GM23248 (cell line): ENCODE results near the gene NTNG1. TPM values are rescaled to one million over a fixed set of nuclear protein-coding genes. Genes with fewer than 3 reads are reported as not detected.

ENCODE experiments used
- DNase-seq: peaks from one replicate; pipeline ENCODE4 v3.0.0-alpha.2; 2015
- H2AFZ ChIP-seq: fragments of 200-600 bp; sonication (generic); 2 replicates; pipeline ENCODE4 v1.6.1; 2016; ENCODE audit warnings: antibody characterized with exemption
- H3F3A ChIP-seq: fragments of 200-600 bp; sonication (generic); 2 replicates; pipeline ENCODE4 v1.6.1; 2016; ENCODE audit warnings: mild to moderate bottlenecking, antibody characterized with exemption, mixed run types; ENCODE audit not compliant: insufficient read depth
- H3K27ac ChIP-seq: fragments of 200-600 bp; sonication (generic); 2 replicates; pipeline ENCODE4 v1.5.1; 2016; ENCODE audit warnings: mild to moderate bottlenecking
- H3K27me3 ChIP-seq: fragments of 200-600 bp; sonication (generic); replicated peaks from 2 replicates; pipeline ENCODE4 v1.6.1; 2016; ENCODE audit warnings: mild to moderate bottlenecking; ENCODE audit not compliant: insufficient read depth
- H3K36me3 ChIP-seq: fragments of 200-600 bp; sonication (generic); 2 replicates; pipeline ENCODE4 v1.6.1; 2016; ENCODE audit warnings: low read depth, mild to moderate bottlenecking
- H3K4me1 ChIP-seq: fragments of 200-600 bp; sonication (generic); 2 replicates; pipeline ENCODE4 v1.6.1; 2016; ENCODE audit warnings: mild to moderate bottlenecking; ENCODE audit not compliant: insufficient read depth
- H3K4me2 ChIP-seq: fragments of 200-600 bp; sonication (generic); one replicate; pipeline ENCODE4 v1.6.1; 2016; ENCODE audit warnings: mild to moderate bottlenecking; ENCODE audit not compliant: unreplicated experiment
- H3K4me3 ChIP-seq: fragments of 200-600 bp; sonication (generic); 2 replicates; pipeline ENCODE4 v1.5.1; 2016; ENCODE audit warnings: mild to moderate bottlenecking
- H3K79me2 ChIP-seq: fragments of 200-600 bp; sonication (generic); 2 replicates; pipeline ENCODE4 v1.6.1; 2016; ENCODE audit warnings: mild to moderate bottlenecking; ENCODE audit not compliant: insufficient read depth
- H3K9ac ChIP-seq: fragments of 200-600 bp; sonication (generic); 2 replicates; pipeline ENCODE4 v1.6.1; 2016; ENCODE audit warnings: mild to moderate bottlenecking
- H3K9me2 ChIP-seq: fragments of 200-600 bp; sonication (generic); 2 replicates; pipeline ENCODE4 v1.6.1; 2016; ENCODE audit warnings: mixed run types, mild to moderate bottlenecking, moderate library complexity; ENCODE audit not compliant: insufficient read depth
- H3K9me3 ChIP-seq: fragments of 200-600 bp; sonication (generic); one replicate; pipeline ENCODE4 v1.6.1; 2017; ENCODE audit warnings: low read depth
- H4K20me1 ChIP-seq: fragments of 200-600 bp; sonication (generic); 2 replicates; pipeline ENCODE4 v1.6.0; 2016; ENCODE audit not compliant: insufficient read depth
- EZH2 ChIP-seq: fragments of 200-600 bp; sonication (generic); IDR thresholded peaks from 2 replicates; pipeline ENCODE4 v1.6.1; 2018; ENCODE audit warnings: antibody characterized with exemption, mild to moderate bottlenecking; ENCODE audit not compliant: insufficient read depth, poor library complexity, severe bottlenecking
- EZH2phosphoT487 ChIP-seq: fragments of 200-600 bp; sonication (generic); IDR thresholded peaks from 2 replicates; pipeline ENCODE4 v1.6.1; 2018; ENCODE audit warnings: antibody characterized with exemption, moderate library complexity, mild to moderate bottlenecking, low read depth; ENCODE audit not compliant: insufficient read depth
- WGBS, 2 experiments: methylation state at CpG; one replicate each; pipeline ENCODE4 v1.1.6; 2015 to 2017; ENCODE audit warnings: low lambda C conversion rate in 2 of 2, low coverage in 1 of 2; ENCODE audit errors: missing lambda C conversion rate in 2 of 2; 5-methylcytosine and 5-hydroxymethylcytosine counted together
- in situ Hi-C: fragments of 300-500 bp; cut with MboI; formaldehyde crosslinking; loops from 2 replicates; pipeline ENCODE4 v1.15.0; 2020
- polyA plus RNA-seq: library from polyadenylated mRNA; unstranded; fragments of >200 nt; fragmentation: Nextera tagmentation; extraction: Ambion mirVana; gene quantifications from 2 replicates; pipeline ENCODE4 v1.2.1, GENCODE V29; 2016
- total RNA-seq: library from RNA; depleted of rRNA; stranded (reverse); fragments of >200 nt; shearing (Covaris generic); gene quantifications from 2 replicates; pipeline ENCODE4 v1.2.3, GENCODE V29; 2014

The NTNG1 gene
- total and polyA plus RNA-seq, 2 experiments from 2014 or later, result 14.4 to 16.0 TPM

DNA sequence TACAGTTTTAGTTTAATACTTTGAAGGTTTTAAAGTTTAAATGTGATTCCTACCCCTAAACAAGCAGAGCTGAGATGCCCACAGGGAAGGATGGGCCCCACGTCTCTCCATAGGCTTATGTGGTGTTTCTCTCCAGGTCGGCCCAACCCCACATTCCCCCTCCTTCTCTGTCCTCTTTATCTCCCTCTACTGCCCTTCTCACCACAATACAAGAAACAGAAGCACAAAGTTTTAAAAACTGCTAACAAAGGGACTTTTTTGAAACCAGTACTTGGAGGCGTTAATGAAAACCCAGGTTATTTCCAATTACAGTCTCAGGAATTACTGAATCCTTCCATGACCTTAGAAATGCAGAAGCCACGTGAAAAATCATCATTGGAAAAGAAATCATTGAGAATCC lies 324.0 kb downstream of the NTNG1 start:
- no peak overlapping the region for H3K9ac ChIP-seq
- H4K20me1 ChIP-seq, result no peaks in the 10 kb centered on the region
- H3K9me3 ChIP-seq, result no peaks in the 10 kb centered on the region
- no peaks in the 10 kb centered on the region for H3K4me1 ChIP-seq
- no peaks in the 10 kb centered on the region for H3K79me2 ChIP-seq
- TF ChIP-seq EZH2 (no peak), EZH2phosphoT487 (no peak)
- H3K36me3 ChIP-seq, result no peaks in the 10 kb centered on the region
- in situ Hi-C loops, result no loop called here
- H3K9me2 ChIP-seq, result no peaks in the 10 kb centered on the region
- no peaks in the 10 kb centered on the region for H3K27me3 ChIP-seq
- no peak overlapping the region for H2AFZ ChIP-seq
- WGBS, 2 experiments, result 58 to 60% methylated on average over 4 of the region's 4 CpGs
- no peak overlapping the region for H3K27ac ChIP-seq
- peak; percentile 4 for DNase-seq
- H3K4me3 ChIP-seq, result no peak overlapping the region
- no peak overlapping the region for H3K4me2 ChIP-seq
- no peaks in the 10 kb centered on the region for H3F3A ChIP-seq

- Histone ChIP-seq H3K4me3 (no peak overlapping the region), H3K27ac (no peak overlapping the region), H3F3A (no peaks in the 10 kb centered on the region), H4K20me1 (no peaks in the 10 kb centered on the region), H3K27me3 (no peaks in the 10 kb centered on the region), H3K9ac (no peak overlapping the region), H3K9me2 (no peaks in the 10 kb centered on the region), H2AFZ (no peak overlapping the region), H3K79me2 (no peaks in the 10 kb centered on the region), H3K4me1 (no peaks in the 10 kb centered on the region), H3K9me3 (no peaks in the 10 kb centered on the region), H3K4me2 (no peak overlapping the region), H3K36me3 (no peaks in the 10 kb centered on the region)
- in situ Hi-C loops, result no loop called here
- WGBS, 2 experiments, result 59 to 73% methylated on average over 1 of the region's 1 CpG
- TF ChIP-seq EZH2phosphoT487 (no peak), EZH2 (no peak)
- DNase-seq, result peak; percentile 9
Observed at GRCh38 chr1:107467286-107467685, 326.4 kb downstream of the NTNG1 start.

DNA sequence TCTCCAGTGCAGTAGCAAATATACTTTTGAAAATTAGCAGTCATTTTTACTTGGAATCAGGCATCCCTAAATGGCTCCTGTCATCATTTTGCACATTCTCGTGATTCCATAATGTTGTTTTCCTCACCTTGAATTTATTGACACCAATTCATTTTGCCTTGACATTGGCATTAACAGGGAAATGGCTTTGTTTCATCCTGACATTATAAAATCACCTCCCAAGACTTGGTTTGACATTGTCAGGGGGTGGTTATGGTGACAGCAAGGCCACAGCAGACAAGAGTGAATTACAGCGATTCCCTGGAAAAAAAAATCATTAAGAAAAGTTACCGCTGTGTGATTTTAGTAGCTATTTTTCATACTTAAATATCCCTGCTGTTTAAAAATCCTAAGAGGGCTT lies 327.0 kb downstream of the NTNG1 start:
- H2AFZ ChIP-seq, result no peak overlapping the region
- 82 to 86% methylated on average over 3 of the region's 3 CpGs for WGBS, 2 experiments
- H3K27ac ChIP-seq, result no peak overlapping the region
- H3K27me3 ChIP-seq, result no peaks in the 10 kb centered on the region
- no peak for DNase-seq
- H3K4me3 ChIP-seq, result no peak overlapping the region
- H3K36me3 ChIP-seq, result no peaks in the 10 kb centered on the region
- no peak for TF ChIP-seq EZH2
- no peak for TF ChIP-seq EZH2phosphoT487
- no peaks in the 10 kb centered on the region for H3K79me2 ChIP-seq
- no peaks in the 10 kb centered on the region for H4K20me1 ChIP-seq
- H3K9me2 ChIP-seq, result no peaks in the 10 kb centered on the region
- H3K9ac ChIP-seq, result no peak overlapping the region
- in situ Hi-C loops, result no loop called here
- no peaks in the 10 kb centered on the region for H3K9me3 ChIP-seq
- no peaks in the 10 kb centered on the region for H3F3A ChIP-seq
- H3K4me1 ChIP-seq, result no peaks in the 10 kb centered on the region
- H3K4me2 ChIP-seq, result no peak overlapping the region

- TF ChIP-seq EZH2, result no peak
- TF ChIP-seq EZH2phosphoT487, result no peak
- Histone ChIP-seq H2AFZ (no peak overlapping the region), H3K9me2 (no peaks in the 10 kb centered on the region), H3K27me3 (no peaks in the 10 kb centered on the region), H3K27ac (no peak overlapping the region), H3K36me3 (no peaks in the 10 kb centered on the region), H4K20me1 (no peaks in the 10 kb centered on the region), H3K9me3 (no peaks in the 10 kb centered on the region), H3K4me3 (no peak overlapping the region), H3F3A (no peaks in the 10 kb centered on the region), H3K9ac (no peak overlapping the region), H3K4me2 (no peak overlapping the region), H3K79me2 (no peaks in the 10 kb centered on the region), H3K4me1 (peaks cover 9% of the 10 kb centered on the region; the same call in 1 of the 2 replicates)
- DNase-seq, result no peak
- 90 to 97% methylated on average over 2 of the region's 2 CpGs for WGBS, 2 experiments
- in situ Hi-C loops, result no loop called here
Observed at GRCh38 chr1:107473065-107473464, 332.2 kb downstream of the NTNG1 start.
